Measurements from ENCODE around the gene PHF21A.

The PHF21A gene

GRCh38 chr11:45930951-45931570, 190.2 kb downstream of the PHF21A start:
- DNase-seq = no peak

- peak; percentile 91 for DNase-seq
Observed at GRCh38 chr11:45930031-45930794, 191.0 kb downstream of the PHF21A start.

GRCh38 chr11:45929486-45930030, 191.7 kb downstream of the PHF21A start:
- DNase-seq = no peak

GRCh38 chr11:45928535-45929215, 192.6 kb downstream of the PHF21A start:
- no peak for DNase-seq

- no peak for DNase-seq
Observed at GRCh38 chr11:45927684-45928413, 193.4 kb downstream of the PHF21A start.

- DNase-seq = no peak
Observed at GRCh38 chr11:45927332-45927683, 193.9 kb downstream of the PHF21A start.

- DNase-seq = no peak
Observed at GRCh38 chr11:45926536-45927331, 194.5 kb downstream of the PHF21A start.

- no peak for DNase-seq
Observed at GRCh38 chr11:45926001-45926401, 195.3 kb downstream of the PHF21A start.

GRCh38 chr11:45925550-45925949, 195.7 kb downstream of the PHF21A start:
- no peak for DNase-seq

- DNase-seq = no peak
Observed at GRCh38 chr11:45924927-45925326, 196.3 kb downstream of the PHF21A start.

GRCh38 chr11:45924036-45924915, 197.0 kb downstream of the PHF21A start:
- DNase-seq = no peak

- DNase-seq = peak; percentile 35
Observed at GRCh38 chr11:45922425-45923082, 198.7 kb downstream of the PHF21A start, which contains the start of gene LARGE2. TSS of gene LARGE2 (plus strand) at chr11:45922656. CDS start at chr11:45922883, 227 bp downstream.

GRCh38 chr11:45921561-45922424, 199.5 kb downstream of the PHF21A start:
- peak; percentile 83 for DNase-seq

- no peak for DNase-seq
Observed at GRCh38 chr11:45920531-45921477, 200.4 kb downstream of the PHF21A start.

GRCh38 chr11:45919806-45920530, 201.3 kb downstream of the PHF21A start:
- DNase-seq = no peak

- DNase-seq = no peak
Observed at GRCh38 chr11:45918962-45919675, 202.1 kb downstream of the PHF21A start.

Data from RPMI8226 (cell line).